GM23338 (cell line): ENCODE measurements around the gene FRRS1L. TPM values are rescaled to one million over a fixed set of nuclear protein-coding genes. Genes with fewer than 3 reads are reported as not detected.
A peak's percentile ranks its signal among the peaks of the same experiment; 100 is the strongest.

ENCODE experiments used
- ATAC-seq: fragments of 200-7000 bp; cut with Tn5 transposase; 3 replicates; pipeline ENCODE4 v1.9.1; 2020
- DNase-seq: peaks from one replicate; pipeline ENCODE4 v3.0.0-alpha.2; 2015; ENCODE audit warnings: low spot score
- H2AFZ ChIP-seq: fragments of 200-600 bp; sonication (generic); 2 replicates; pipeline ENCODE4 v1.8.0; 2016; ENCODE audit warnings: antibody characterized with exemption, mild to moderate bottlenecking, moderate library complexity
- H3F3A ChIP-seq: fragments of 200-600 bp; sonication (generic); replicated peaks from 2 replicates; pipeline ENCODE4 v1.8.0; 2017; ENCODE audit warnings: antibody characterized with exemption, mixed run types, low read depth
- H3K27ac ChIP-seq: fragments of 200-600 bp; sonication (generic); 2 replicates; pipeline ENCODE4 v1.6.1; 2016; ENCODE audit warnings: low read depth
- H3K27me3 ChIP-seq: fragments of 200-600 bp; sonication (generic); 2 replicates; pipeline ENCODE4 v1.8.0; 2016; ENCODE audit warnings: mild to moderate bottlenecking, mixed run types, moderate library complexity; ENCODE audit not compliant: insufficient read depth
- H3K36me3 ChIP-seq: fragments of 200-600 bp; sonication (generic); 2 replicates; pipeline ENCODE4 v1.8.0; 2016; ENCODE audit warnings: mild to moderate bottlenecking; ENCODE audit not compliant: insufficient read depth
- H3K4me1 ChIP-seq: fragments of 200-600 bp; sonication (generic); 2 replicates; pipeline ENCODE4 v1.8.0; 2016; ENCODE audit warnings: mild to moderate bottlenecking, moderate library complexity; ENCODE audit not compliant: insufficient read depth
- H3K4me2 ChIP-seq: fragments of 200-600 bp; sonication (generic); 2 replicates; pipeline ENCODE4 v1.7.1; 2017; ENCODE audit warnings: mixed run types
- H3K4me3 ChIP-seq: fragments of 200-600 bp; sonication (generic); 2 replicates; pipeline ENCODE4 v1.6.1; 2016; ENCODE audit warnings: mixed run types
- H3K79me2 ChIP-seq: fragments of 200-600 bp; sonication (generic); replicated peaks from 2 replicates; pipeline ENCODE4 v1.8.0; 2017; ENCODE audit warnings: mild to moderate bottlenecking; ENCODE audit not compliant: insufficient read depth
- H3K9me2 ChIP-seq: fragments of 200-600 bp; sonication (generic); 2 replicates; pipeline ENCODE4 v1.8.0; 2017; ENCODE audit not compliant: insufficient read depth
- H4K20me1 ChIP-seq: fragments of 200-600 bp; sonication (generic); replicated peaks from 2 replicates; pipeline ENCODE4 v1.8.0; 2017; ENCODE audit warnings: mild to moderate bottlenecking; ENCODE audit not compliant: insufficient read depth
- H3K27ac Mint-ChIP-seq: 2 replicates; pipeline ENCODE4 v1.8.0; 2020; ENCODE audit warnings: inconsistent platforms, mild to moderate bottlenecking, moderate library complexity, mixed read lengths
- H3K27me3 Mint-ChIP-seq: 3 replicates; pipeline ENCODE4 v1.8.0; 2022; ENCODE audit warnings: low read depth, mild to moderate bottlenecking, moderate library complexity, mixed read lengths, inconsistent platforms; ENCODE audit not compliant: insufficient read depth, poor library complexity
- H3K36me3 Mint-ChIP-seq: 3 replicates; pipeline ENCODE4 v1.8.0; 2021; ENCODE audit warnings: low read depth, mild to moderate bottlenecking, inconsistent platforms, moderate library complexity, mixed read lengths
- H3K4me1 Mint-ChIP-seq: 3 replicates; pipeline ENCODE4 v1.8.0; 2020; ENCODE audit warnings: mild to moderate bottlenecking, inconsistent platforms, mixed read lengths
- H3K4me3 Mint-ChIP-seq: 3 replicates; pipeline ENCODE4 v1.8.0; 2021; ENCODE audit warnings: moderate library complexity, mild to moderate bottlenecking, inconsistent platforms, mixed read lengths
- H3K9me3 Mint-ChIP-seq: 3 replicates; pipeline ENCODE4 v1.8.0; 2020; ENCODE audit warnings: moderate library complexity, mild to moderate bottlenecking, inconsistent platforms, mixed read lengths
- CREB1 ChIP-seq: fragments of 250-450 bp; sonication (Bioruptor Pico); IDR thresholded peaks from 2 replicates; pipeline ENCODE4 v1.5.0; 2020; ENCODE audit warnings: low read depth, mild to moderate bottlenecking, moderate library complexity
- CTCF ChIP-seq, 2 experiments: fragments of 200-600 bp in 1 of 2; sonication (generic) in 1 of 2; conservative IDR thresholded peaks; 2 replicates each; pipeline versions ENCODE4 v1.5.1 to v1.6.1; 2016 to 2017; ENCODE audit warnings: antibody characterized with exemption in 2 of 2, low read depth in 2 of 2, mild to moderate bottlenecking in 2 of 2, moderate library complexity in 1 of 2
- ETS1 ChIP-seq: IDR thresholded peaks from 2 replicates; pipeline ENCODE4 v1.6.1; 2016; ENCODE audit warnings: antibody characterized with exemption
- EZH2 ChIP-seq: fragments of 200-600 bp; sonication (generic); IDR thresholded peaks from one replicate; pipeline ENCODE4 v1.8.0; 2017; ENCODE audit warnings: antibody characterized with exemption, mild to moderate bottlenecking, low read depth; ENCODE audit not compliant: unreplicated experiment
- ZNF462 ChIP-seq: fragments of 250-450 bp; sonication (Bioruptor Pico); IDR thresholded peaks from 2 replicates; pipeline ENCODE4 v1.5.0; 2020; ENCODE audit warnings: mild to moderate bottlenecking, moderate library complexity
- polyA plus RNA-seq: library from polyadenylated mRNA; unstranded; fragments of >200 nt; fragmentation: Nextera tagmentation; extraction: Ambion mirVana; gene quantifications from 2 replicates; pipeline ENCODE4 v1.2.1, GENCODE V29; 2016
- total RNA-seq: library from RNA; depleted of rRNA; stranded (reverse); fragments of >200 nt; shearing (Covaris generic); gene quantifications from 2 replicates; pipeline ENCODE4 v1.2.3, GENCODE V29; 2014

The FRRS1L gene
- total and polyA plus RNA-seq, 2 experiments from 2014 or later: 0.37 to 1.1 TPM

- TF ChIP-seq ETS1 (no peak), CTCF (conservative IDR thresholded peaks at IDR 0.05; ENCODE audit: low read depth in 2 of 2) (no peak), CREB1 (CRISPR knock-in tag) (no peak)
These were observed 1.1 kb upstream of the FRRS1L start (continued) for GRCh38 chr9:109168170-109168569.

- Mint-ChIP-seq H3K27me3 (peaks cover 24% of the 10 kb centered on the region), H3K4me1 (peaks cover 7% of the 10 kb centered on the region; the same call in 1 of the 3 replicates), H3K27ac (no peak overlapping the region), H3K9me3 (peaks cover 11% of the 10 kb centered on the region), H3K4me3 (peak overlapping the region; percentile 82), H3K36me3 (peaks cover 2% of the 10 kb centered on the region; the same call in 1 of the 3 replicates)
- Histone ChIP-seq H3K9me2 (no peaks in the 10 kb centered on the region), H4K20me1 (no peaks in the 10 kb centered on the region), H3K27me3 (peaks cover 37% of the 10 kb centered on the region), H3K4me1 (0 out of 2 replicates have a peak, but pooled peaks cover 9% of the 10 kb centered on the region), H3K27ac (no peak overlapping the region), H3F3A (peaks cover 4% of the 10 kb centered on the region; the same call in 1 of the 2 replicates), H2AFZ (peak overlapping the region; percentile 100), H3K4me2 (peak overlapping the region; percentile 83), H3K4me3 (peak overlapping the region; percentile 68), H3K36me3 (no peaks in the 10 kb centered on the region), H3K79me2 (no peaks in the 10 kb centered on the region)
- TF ChIP-seq CTCF (conservative IDR thresholded peaks at IDR 0.05; ENCODE audit: low read depth in 2 of 2): no peak
- no peak for TF ChIP-seq EZH2
- DNase-seq (no peak), ATAC-seq (peak; percentile 15; the same call in 2 of the 3 replicates)
These were observed 667 bp upstream of the FRRS1L start for GRCh38 chr9:109167716-109168115.

GRCh38 chr9:109166171-109166770 lies 778 bp downstream of the FRRS1L start:
- Histone ChIP-seq H3K9me2 (no peaks in the 10 kb centered on the region), H3K4me1 (0 out of 2 replicates have a peak, but pooled peaks cover 9% of the 10 kb centered on the region), H3K4me2 (peak overlapping the region; percentile 83), H3F3A (peaks cover 4% of the 10 kb centered on the region; the same call in 1 of the 2 replicates), H4K20me1 (no peaks in the 10 kb centered on the region), H3K79me2 (no peaks in the 10 kb centered on the region), H2AFZ (peak overlapping the region; percentile 95), H3K36me3 (no peaks in the 10 kb centered on the region), H3K4me3 (peak overlapping the region; percentile 68), H3K27me3 (peaks cover 37% of the 10 kb centered on the region), H3K27ac (no peak overlapping the region)
- H3K4me3 Mint-ChIP-seq: peak overlapping the region; percentile 72
- peaks cover 2% of the 10 kb centered on the region; the same call in 1 of the 3 replicates for H3K36me3 Mint-ChIP-seq
- peaks cover 24% of the 10 kb centered on the region for H3K27me3 Mint-ChIP-seq
- ATAC-seq (peak; percentile 78), DNase-seq (peak; percentile 42)
- TF ChIP-seq ZNF462 (CRISPR knock-in tag) (peak; percentile 38; the same call in 1 of the 2 replicates), CREB1 (CRISPR knock-in tag) (no peak; the same call in 1 of the 2 replicates)
- no peak overlapping the region for H3K27ac Mint-ChIP-seq
- peaks cover 11% of the 10 kb centered on the region for H3K9me3 Mint-ChIP-seq
- peaks cover 7% of the 10 kb centered on the region; the same call in 1 of the 3 replicates for H3K4me1 Mint-ChIP-seq
